ENCODE measurements around the gene THSD7B. TPM values are rescaled to one million over a fixed set of nuclear protein-coding genes. Genes with fewer than 3 reads are reported as not detected.

Gene THSD7B
- total and polyA plus RNA-seq, 2 experiments from 2014 or later = 0.86 to 3.8 TPM

- Histone ChIP-seq H3K79me2 (replicated peaks; ENCODE audit: insufficient read depth) (no peaks in the 10 kb centered on the region), H3K4me1 (ENCODE audit: insufficient read depth) (peaks cover 7% of the 10 kb centered on the region), H2AFZ (no peak overlapping the region), H3K36me3 (ENCODE audit: insufficient read depth) (no peaks in the 10 kb centered on the region), H3K4me2 (no peak overlapping the region), H4K20me1 (replicated peaks; ENCODE audit: insufficient read depth) (no peaks in the 10 kb centered on the region), H3K9me2 (ENCODE audit: insufficient read depth) (no peaks in the 10 kb centered on the region), H3K27me3 (ENCODE audit: insufficient read depth) (no peaks in the 10 kb centered on the region), H3K4me3 (no peak overlapping the region), H3K27ac (ENCODE audit: low read depth) (no peak overlapping the region), H3F3A (replicated peaks; ENCODE audit: low read depth) (no peaks in the 10 kb centered on the region)
- H3K4me1 Mint-ChIP-seq = peaks cover 10% of the 10 kb centered on the region; the same call in 2 of the 3 replicates
- peak; percentile 66 to 80 for TF ChIP-seq CTCF (conservative IDR thresholded peaks at IDR 0.05; ENCODE audit: low read depth in 2 of 2)
- TF ChIP-seq CREB1 (CRISPR knock-in tag; IDR thresholded peaks at IDR 0.05; ENCODE audit: low read depth) = no peak
- no peak overlapping the region for H3K27ac Mint-ChIP-seq
- H3K36me3 Mint-ChIP-seq (ENCODE audit: low read depth) = no peaks in the 10 kb centered on the region
- H3K27me3 Mint-ChIP-seq (ENCODE audit: insufficient read depth, low read depth, poor library complexity) = no peaks in the 10 kb centered on the region
- no peaks in the 10 kb centered on the region for H3K9me3 Mint-ChIP-seq
- H3K4me3 Mint-ChIP-seq = no peak overlapping the region
- ATAC-seq (peak; percentile 91), DNase-seq (ENCODE audit: low spot score) (peak; percentile 72)
Observed at GRCh38 chr2:137467246-137467862, 702.0 kb downstream of the THSD7B start.

- no peaks in the 10 kb centered on the region for H3K9me2 ChIP-seq (ENCODE audit: insufficient read depth)
- H3F3A ChIP-seq (replicated peaks; ENCODE audit: low read depth) = no peaks in the 10 kb centered on the region
- no peak overlapping the region for H3K4me3 ChIP-seq
- ATAC-seq (no peak), DNase-seq (ENCODE audit: low spot score) (no peak)
- Mint-ChIP-seq H3K27me3 (ENCODE audit: insufficient read depth, low read depth, poor library complexity) (no peaks in the 10 kb centered on the region), H3K4me3 (no peak overlapping the region), H3K36me3 (ENCODE audit: low read depth) (no peaks in the 10 kb centered on the region), H3K27ac (no peak overlapping the region), H3K9me3 (no peaks in the 10 kb centered on the region), H3K4me1 (no peaks in the 10 kb centered on the region)
- no peaks in the 10 kb centered on the region for H3K4me1 ChIP-seq (ENCODE audit: insufficient read depth)
- H3K36me3 ChIP-seq (ENCODE audit: insufficient read depth) = no peaks in the 10 kb centered on the region
- no peak overlapping the region for H3K27ac ChIP-seq (ENCODE audit: low read depth)
- H3K79me2 ChIP-seq (replicated peaks; ENCODE audit: insufficient read depth) = no peaks in the 10 kb centered on the region
- no peaks in the 10 kb centered on the region for H4K20me1 ChIP-seq (replicated peaks; ENCODE audit: insufficient read depth)
- no peak overlapping the region for H2AFZ ChIP-seq
- H3K4me2 ChIP-seq = no peak overlapping the region
- H3K27me3 ChIP-seq (ENCODE audit: insufficient read depth) = no peaks in the 10 kb centered on the region
- TF ChIP-seq CTCF (conservative IDR thresholded peaks at IDR 0.05; ENCODE audit: low read depth in 2 of 2) (no peak), EZH2phosphoT487 (IDR thresholded peaks at IDR 0.05; ENCODE audit: unreplicated experiment) (no peak), ETS1 (IDR thresholded peaks at IDR 0.05) (no peak), JUNB (IDR thresholded peaks at IDR 0.05; ENCODE audit: unreplicated experiment) (no peak), CREB1 (CRISPR knock-in tag; IDR thresholded peaks at IDR 0.05; ENCODE audit: low read depth) (no peak), EZH2 (IDR thresholded peaks at IDR 0.05; ENCODE audit: low read depth, unreplicated experiment) (no peak), NANOG (IDR thresholded peaks at IDR 0.05; ENCODE audit: borderline replicate concordance) (no peak)
- TF ChIP-seq, protein P1, sequence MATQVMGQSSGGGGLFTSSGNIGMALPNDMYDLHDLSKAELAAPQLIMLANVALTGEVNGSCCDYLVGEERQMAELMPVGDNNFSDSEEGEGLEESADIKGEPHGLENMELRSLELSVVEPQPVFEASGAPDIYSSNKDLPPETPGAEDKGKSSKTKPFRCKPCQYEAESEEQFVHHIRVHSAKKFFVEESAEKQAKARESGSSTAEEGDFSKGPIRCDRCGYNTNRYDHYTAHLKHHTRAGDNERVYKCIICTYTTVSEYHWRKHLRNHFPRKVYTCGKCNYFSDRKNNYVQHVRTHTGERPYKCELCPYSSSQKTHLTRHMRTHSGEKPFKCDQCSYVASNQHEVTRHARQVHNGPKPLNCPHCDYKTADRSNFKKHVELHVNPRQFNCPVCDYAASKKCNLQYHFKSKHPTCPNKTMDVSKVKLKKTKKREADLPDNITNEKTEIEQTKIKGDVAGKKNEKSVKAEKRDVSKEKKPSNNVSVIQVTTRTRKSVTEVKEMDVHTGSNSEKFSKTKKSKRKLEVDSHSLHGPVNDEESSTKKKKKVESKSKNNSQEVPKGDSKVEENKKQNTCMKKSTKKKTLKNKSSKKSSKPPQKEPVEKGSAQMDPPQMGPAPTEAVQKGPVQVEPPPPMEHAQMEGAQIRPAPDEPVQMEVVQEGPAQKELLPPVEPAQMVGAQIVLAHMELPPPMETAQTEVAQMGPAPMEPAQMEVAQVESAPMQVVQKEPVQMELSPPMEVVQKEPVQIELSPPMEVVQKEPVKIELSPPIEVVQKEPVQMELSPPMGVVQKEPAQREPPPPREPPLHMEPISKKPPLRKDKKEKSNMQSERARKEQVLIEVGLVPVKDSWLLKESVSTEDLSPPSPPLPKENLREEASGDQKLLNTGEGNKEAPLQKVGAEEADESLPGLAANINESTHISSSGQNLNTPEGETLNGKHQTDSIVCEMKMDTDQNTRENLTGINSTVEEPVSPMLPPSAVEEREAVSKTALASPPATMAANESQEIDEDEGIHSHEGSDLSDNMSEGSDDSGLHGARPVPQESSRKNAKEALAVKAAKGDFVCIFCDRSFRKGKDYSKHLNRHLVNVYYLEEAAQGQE (IDR thresholded peaks at IDR 0.05; ENCODE audit: unreplicated experiment) = no peak
Observed at GRCh38 chr2:137493261-137493660, 727.9 kb downstream of the THSD7B start.
